ENCODE results near the gene CCDC3. TPM values are rescaled to one million over a fixed set of nuclear protein-coding genes. Genes with fewer than 3 reads are reported as not detected.

CCDC3 gene
- total RNA-seq, 1 donor from 2014 or later = 13.0 TPM

- no peaks in the 10 kb centered on the region for H3K36me3 ChIP-seq (ENCODE audit: control insufficient read depth in 3 of 3, insufficient read depth in 3 of 3, low read length in 3 of 3)
- no peak overlapping the region for H3K4me3 ChIP-seq (ENCODE audit: low read length in 3 of 3)
- H3K9me3 ChIP-seq (ENCODE audit: control insufficient read depth in 3 of 3, low read length in 3 of 3) = peaks cover 0 to 9% (median 4%) of the 10 kb centered on the region in 3 donors
- H3K4me1 ChIP-seq (ENCODE audit: control insufficient read depth in 3 of 3, insufficient read depth in 3 of 3, low read length in 3 of 3) = peaks cover 0 to 3% (median 0%) of the 10 kb centered on the region in 3 donors
- H3K9ac ChIP-seq (ENCODE audit: low read depth in 1 of 3, low read length in 3 of 3) = no peak overlapping the region
- H3K27ac ChIP-seq (ENCODE audit: low read depth, low read length) = no peak overlapping the region
- H3K27me3 ChIP-seq (ENCODE audit: control insufficient read depth in 3 of 3, insufficient read depth in 3 of 3, low read length in 3 of 3) = no peaks in the 10 kb centered on the region
Observed at GRCh38 chr10:12890958-12891357, 110.6 kb downstream of the CCDC3 start.

GRCh38 chr10:12888470-12888869 is 113.0 kb downstream of the CCDC3 start:
- Histone ChIP-seq H3K4me1 (ENCODE audit: control insufficient read depth in 3 of 3, insufficient read depth in 3 of 3, low read length in 3 of 3) (peaks cover 0 to 3% (median 0%) of the 10 kb centered on the region in 3 donors), H3K27ac (ENCODE audit: low read depth, low read length) (no peak overlapping the region), H3K36me3 (ENCODE audit: control insufficient read depth in 3 of 3, insufficient read depth in 3 of 3, low read length in 3 of 3) (no peaks in the 10 kb centered on the region), H3K4me3 (ENCODE audit: low read length in 3 of 3) (no peak overlapping the region), H3K9ac (ENCODE audit: low read depth in 1 of 3, low read length in 3 of 3) (no peak overlapping the region), H3K9me3 (ENCODE audit: control insufficient read depth in 3 of 3, low read length in 3 of 3) (peaks cover 0 to 7% (median 2%) of the 10 kb centered on the region in 3 donors), H3K27me3 (ENCODE audit: control insufficient read depth in 3 of 3, insufficient read depth in 3 of 3, low read length in 3 of 3) (no peaks in the 10 kb centered on the region)

- no peaks in the 10 kb centered on the region for H3K36me3 ChIP-seq (ENCODE audit: control insufficient read depth in 3 of 3, insufficient read depth in 3 of 3, low read length in 3 of 3)
- no peak overlapping the region for H3K9ac ChIP-seq (ENCODE audit: low read depth in 1 of 3, low read length in 3 of 3)
- no peaks in the 10 kb centered on the region for H3K27me3 ChIP-seq (ENCODE audit: control insufficient read depth in 3 of 3, insufficient read depth in 3 of 3, low read length in 3 of 3)
- peaks cover 0 to 5% (median 0%) of the 10 kb centered on the region in 3 donors for H3K9me3 ChIP-seq (ENCODE audit: control insufficient read depth in 3 of 3, low read length in 3 of 3)
- H3K4me1 ChIP-seq (ENCODE audit: control insufficient read depth in 3 of 3, insufficient read depth in 3 of 3, low read length in 3 of 3) = peaks cover 0 to 3% (median 0%) of the 10 kb centered on the region in 3 donors
- H3K4me3 ChIP-seq (ENCODE audit: low read length in 3 of 3) = no peak overlapping the region
- H3K27ac ChIP-seq (ENCODE audit: low read depth, low read length) = no peak overlapping the region
Observed at GRCh38 chr10:12887780-12888179, 113.7 kb downstream of the CCDC3 start.

GRCh38 chr10:12884851-12885250 is 116.7 kb downstream of the CCDC3 start:
- Histone ChIP-seq H3K4me3 (ENCODE audit: low read length in 3 of 3) (no peak overlapping the region), H3K27ac (ENCODE audit: low read depth, low read length) (no peak overlapping the region), H3K9ac (ENCODE audit: low read depth in 1 of 3, low read length in 3 of 3) (no peak overlapping the region), H3K9me3 (ENCODE audit: control insufficient read depth in 3 of 3, low read length in 3 of 3) (peaks cover 0 to 2% (median 0%) of the 10 kb centered on the region in 3 donors), H3K4me1 (ENCODE audit: control insufficient read depth in 3 of 3, insufficient read depth in 3 of 3, low read length in 3 of 3) (peaks cover 0 to 3% (median 3%) of the 10 kb centered on the region in 3 donors), H3K36me3 (ENCODE audit: control insufficient read depth in 3 of 3, insufficient read depth in 3 of 3, low read length in 3 of 3) (no peaks in the 10 kb centered on the region), H3K27me3 (ENCODE audit: control insufficient read depth in 3 of 3, insufficient read depth in 3 of 3, low read length in 3 of 3) (no peaks in the 10 kb centered on the region)

GRCh38 chr10:12880423-12880822 is 121.1 kb downstream of the CCDC3 start:
- no peak overlapping the region for H3K27ac ChIP-seq (ENCODE audit: low read depth, low read length)

GRCh38 chr10:12877150-12877549 is 124.4 kb downstream of the CCDC3 start:
- no peak overlapping the region for H3K27ac ChIP-seq (ENCODE audit: low read depth, low read length)
- H3K9me3 ChIP-seq (ENCODE audit: control insufficient read depth in 3 of 3, low read length in 3 of 3) = no peaks in the 10 kb centered on the region
- no peaks in the 10 kb centered on the region for H3K36me3 ChIP-seq (ENCODE audit: control insufficient read depth in 3 of 3, insufficient read depth in 3 of 3, low read length in 3 of 3)
- H3K4me3 ChIP-seq (ENCODE audit: low read length in 3 of 3) = no peak overlapping the region
- peaks cover 0 to 8% (median 3%) of the 10 kb centered on the region in 3 donors for H3K4me1 ChIP-seq (ENCODE audit: control insufficient read depth in 3 of 3, insufficient read depth in 3 of 3, low read length in 3 of 3)
- no peak overlapping the region for H3K9ac ChIP-seq (ENCODE audit: low read depth in 1 of 3, low read length in 3 of 3)
- H3K27me3 ChIP-seq (ENCODE audit: control insufficient read depth in 3 of 3, insufficient read depth in 3 of 3, low read length in 3 of 3) = no peaks in the 10 kb centered on the region

More at GRCh38 chr10:12880423-12880822, 121.1 kb downstream of the CCDC3 start:
- H3K9me3 ChIP-seq (ENCODE audit: control insufficient read depth in 3 of 3, low read length in 3 of 3) = no peaks in the 10 kb centered on the region
- H3K36me3 ChIP-seq (ENCODE audit: control insufficient read depth in 3 of 3, insufficient read depth in 3 of 3, low read length in 3 of 3) = no peaks in the 10 kb centered on the region
- no peak overlapping the region for H3K4me3 ChIP-seq (ENCODE audit: low read length in 3 of 3)
- H3K27me3 ChIP-seq (ENCODE audit: control insufficient read depth in 3 of 3, insufficient read depth in 3 of 3, low read length in 3 of 3) = no peaks in the 10 kb centered on the region
- peaks cover 0 to 6% (median 0%) of the 10 kb centered on the region in 3 donors for H3K4me1 ChIP-seq (ENCODE audit: control insufficient read depth in 3 of 3, insufficient read depth in 3 of 3, low read length in 3 of 3)
- no peak overlapping the region for H3K9ac ChIP-seq (ENCODE audit: low read depth in 1 of 3, low read length in 3 of 3)

- H3K27ac ChIP-seq (ENCODE audit: low read depth, low read length) = no peak overlapping the region
- H3K4me1 ChIP-seq (ENCODE audit: control insufficient read depth in 3 of 3, insufficient read depth in 3 of 3, low read length in 3 of 3) = peaks cover 0 to 8% (median 3%) of the 10 kb centered on the region in 3 donors
- no peaks in the 10 kb centered on the region for H3K27me3 ChIP-seq (ENCODE audit: control insufficient read depth in 3 of 3, insufficient read depth in 3 of 3, low read length in 3 of 3)
- H3K4me3 ChIP-seq (ENCODE audit: low read length in 3 of 3) = no peak overlapping the region
- H3K9me3 ChIP-seq (ENCODE audit: control insufficient read depth in 3 of 3, low read length in 3 of 3) = no peaks in the 10 kb centered on the region
- H3K9ac ChIP-seq (ENCODE audit: low read depth in 1 of 3, low read length in 3 of 3) = no peak overlapping the region
- H3K36me3 ChIP-seq (ENCODE audit: control insufficient read depth in 3 of 3, insufficient read depth in 3 of 3, low read length in 3 of 3) = no peaks in the 10 kb centered on the region
Observed at GRCh38 chr10:12876266-12876665, 125.2 kb downstream of the CCDC3 start.

GRCh38 chr10:12875100-12875499 is 126.4 kb downstream of the CCDC3 start:
- no peaks in the 10 kb centered on the region for H3K36me3 ChIP-seq (ENCODE audit: control insufficient read depth in 3 of 3, insufficient read depth in 3 of 3, low read length in 3 of 3)
- no peak overlapping the region for H3K27ac ChIP-seq (ENCODE audit: low read depth, low read length)
- no peaks in the 10 kb centered on the region for H3K27me3 ChIP-seq (ENCODE audit: control insufficient read depth in 3 of 3, insufficient read depth in 3 of 3, low read length in 3 of 3)
- H3K4me1 ChIP-seq (ENCODE audit: control insufficient read depth in 3 of 3, insufficient read depth in 3 of 3, low read length in 3 of 3) = peaks cover 0 to 6% (median 3%) of the 10 kb centered on the region in 3 donors
- no peaks in the 10 kb centered on the region for H3K9me3 ChIP-seq (ENCODE audit: control insufficient read depth in 3 of 3, low read length in 3 of 3)
- H3K9ac ChIP-seq (ENCODE audit: low read depth in 1 of 3, low read length in 3 of 3) = no peak overlapping the region
- no peak overlapping the region for H3K4me3 ChIP-seq (ENCODE audit: low read length in 3 of 3)

GRCh38 chr10:12874501-12874900 is 127.0 kb downstream of the CCDC3 start:
- Histone ChIP-seq H3K4me3 (ENCODE audit: low read length in 3 of 3) (no peak overlapping the region), H3K27me3 (ENCODE audit: control insufficient read depth in 3 of 3, insufficient read depth in 3 of 3, low read length in 3 of 3) (no peaks in the 10 kb centered on the region)

GRCh38 chr10:12873172-12873571 is 128.3 kb downstream of the CCDC3 start:
- H3K4me3 ChIP-seq (ENCODE audit: low read length in 3 of 3) = no peak overlapping the region
- H3K36me3 ChIP-seq (ENCODE audit: control insufficient read depth in 3 of 3, insufficient read depth in 3 of 3, low read length in 3 of 3) = no peaks in the 10 kb centered on the region
- peaks cover 0 to 6% (median 3%) of the 10 kb centered on the region in 3 donors for H3K4me1 ChIP-seq (ENCODE audit: control insufficient read depth in 3 of 3, insufficient read depth in 3 of 3, low read length in 3 of 3)
- H3K9ac ChIP-seq (ENCODE audit: low read depth in 1 of 3, low read length in 3 of 3) = no peak overlapping the region
- H3K27ac ChIP-seq (ENCODE audit: low read depth, low read length) = no peak overlapping the region
- H3K27me3 ChIP-seq (ENCODE audit: control insufficient read depth in 3 of 3, insufficient read depth in 3 of 3, low read length in 3 of 3) = no peaks in the 10 kb centered on the region
- H3K9me3 ChIP-seq (ENCODE audit: control insufficient read depth in 3 of 3, low read length in 3 of 3) = no peaks in the 10 kb centered on the region

More at GRCh38 chr10:12874501-12874900, 127.0 kb downstream of the CCDC3 start:
- no peaks in the 10 kb centered on the region for H3K9me3 ChIP-seq (ENCODE audit: control insufficient read depth in 3 of 3, low read length in 3 of 3)
- H3K27ac ChIP-seq (ENCODE audit: low read depth, low read length) = no peak overlapping the region
- peaks cover 0 to 6% (median 3%) of the 10 kb centered on the region in 3 donors for H3K4me1 ChIP-seq (ENCODE audit: control insufficient read depth in 3 of 3, insufficient read depth in 3 of 3, low read length in 3 of 3)
- no peaks in the 10 kb centered on the region for H3K36me3 ChIP-seq (ENCODE audit: control insufficient read depth in 3 of 3, insufficient read depth in 3 of 3, low read length in 3 of 3)
- H3K9ac ChIP-seq (ENCODE audit: low read depth in 1 of 3, low read length in 3 of 3) = no peak overlapping the region

Measured in skeletal muscle tissue (tissue), 4 donors.